GM18502 (cell line): ENCODE data around the gene LRMDA.

ENCODE experiments used
- ATAC-seq: cut with Tn5 transposase; IDR thresholded peaks from one replicate; pipeline ENCODE4 v1.9.1; 2021; ENCODE audit warnings: mild to moderate bottlenecking; ENCODE audit not compliant: unreplicated experiment, poor library complexity

The LRMDA gene

DNA sequence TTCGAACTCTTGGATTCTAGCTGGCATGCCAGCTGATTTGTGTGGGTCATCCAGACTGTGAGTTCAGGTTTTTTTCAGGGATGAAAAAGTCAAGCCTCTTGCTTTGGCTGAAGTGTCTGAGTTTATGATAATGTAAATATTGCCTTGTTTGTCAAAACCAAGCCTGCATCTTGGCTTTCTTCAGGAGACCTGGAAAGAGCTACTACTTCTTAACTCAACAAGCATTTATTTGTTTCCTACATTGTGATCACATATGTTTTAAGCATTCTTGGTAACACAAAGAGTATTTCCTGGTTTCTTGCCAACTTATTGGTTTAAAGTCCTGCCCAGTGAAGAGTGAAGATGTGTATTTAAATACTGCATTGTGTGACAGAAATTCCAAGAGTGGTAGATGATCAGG, 407.1 kb downstream of the LRMDA start:
- ATAC-seq = no peak

DNA sequence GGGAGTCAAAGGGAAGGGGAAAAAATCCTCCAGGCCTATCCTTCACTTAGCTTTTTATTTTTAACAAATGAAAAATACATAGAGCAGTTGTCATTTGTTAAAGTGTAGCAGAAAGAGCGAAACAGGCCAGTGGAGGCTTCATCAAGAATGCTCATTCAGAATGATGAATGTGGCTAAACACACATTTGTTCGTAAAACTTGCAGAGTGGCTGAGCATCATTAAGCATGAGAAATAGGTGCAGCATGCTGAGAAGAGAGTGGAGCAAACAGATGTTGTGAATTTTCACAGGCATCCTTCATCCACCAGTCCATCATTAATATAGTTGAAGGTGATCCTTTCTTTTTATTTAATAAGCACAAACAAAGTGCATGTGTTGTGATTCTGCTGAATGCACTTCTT, 407.6 kb downstream of the LRMDA start:
- ATAC-seq = no peak

DNA sequence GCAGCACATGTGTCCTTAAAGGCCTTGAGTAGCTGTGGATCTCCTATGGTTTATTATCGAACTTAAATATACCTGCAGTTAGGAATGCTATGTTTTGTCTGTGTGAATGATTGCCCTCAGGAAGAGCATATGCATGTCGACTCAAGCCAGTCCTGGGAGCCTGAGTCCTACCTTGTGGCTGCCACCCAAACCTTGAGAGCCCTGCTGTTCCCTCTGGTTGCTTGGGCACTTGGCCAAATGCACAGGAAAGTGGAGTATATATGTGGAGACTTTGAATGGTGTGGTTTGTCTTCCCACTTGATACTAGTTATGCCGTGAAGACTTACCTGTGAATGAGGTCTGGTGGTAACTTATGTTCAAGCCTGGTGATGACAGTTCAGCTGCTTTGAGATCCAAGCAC, 409.8 kb downstream of the LRMDA start:
- ATAC-seq = no peak

DNA sequence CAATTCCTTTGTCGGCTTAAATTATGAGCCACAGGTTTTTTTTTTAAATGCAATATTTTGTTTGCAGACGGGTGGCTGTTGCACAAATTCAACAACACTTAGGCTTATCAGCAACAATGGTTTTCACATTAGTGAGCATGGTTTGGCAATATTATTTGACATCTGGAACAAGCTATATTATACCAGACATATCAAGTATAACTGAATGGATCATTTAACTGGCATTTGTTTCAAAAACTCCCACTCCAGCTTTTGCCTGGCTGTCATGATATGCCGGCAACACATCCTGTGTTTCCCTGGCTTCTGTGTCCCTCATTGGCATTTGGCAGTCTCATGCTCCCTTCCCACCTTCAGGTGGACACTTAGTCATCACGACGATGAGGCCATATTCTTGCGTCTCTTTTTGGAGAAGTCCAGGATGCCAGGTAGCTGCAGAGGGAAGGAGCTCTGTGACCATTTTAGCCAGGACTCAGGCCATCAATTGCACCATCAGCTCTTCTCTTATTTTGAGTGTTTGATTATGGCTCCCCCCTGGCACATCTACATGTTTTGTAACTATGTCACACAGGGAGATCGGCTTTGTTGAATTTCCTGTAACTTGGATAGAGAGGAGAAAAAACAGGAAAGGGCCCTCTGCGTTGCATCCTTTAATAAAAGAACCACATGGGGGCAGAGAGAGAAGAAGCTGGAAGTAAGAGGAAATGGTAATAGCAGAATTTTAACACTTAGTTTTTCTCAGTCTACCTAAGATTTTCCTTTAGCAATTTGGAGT, 413.9 kb downstream of the LRMDA start:
- no peak for ATAC-seq

DNA sequence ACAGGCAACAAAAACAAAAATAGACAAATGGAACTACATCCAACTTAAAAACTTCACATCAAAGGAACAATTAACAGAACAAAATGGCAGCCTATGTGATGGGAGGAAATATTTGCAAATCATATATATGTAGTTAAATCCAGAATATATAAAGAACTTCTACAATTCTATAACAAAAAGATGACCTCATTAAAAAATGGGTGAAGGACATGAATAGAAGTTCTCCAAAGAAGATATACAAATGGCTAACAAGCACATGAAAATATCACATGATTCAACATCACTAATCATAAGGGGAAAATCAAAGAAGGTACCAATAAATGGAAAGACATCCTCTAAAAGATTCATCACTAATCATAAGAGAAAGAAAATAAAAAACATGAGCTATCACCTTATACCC, 416.1 kb downstream of the LRMDA start:
- no peak for ATAC-seq

DNA sequence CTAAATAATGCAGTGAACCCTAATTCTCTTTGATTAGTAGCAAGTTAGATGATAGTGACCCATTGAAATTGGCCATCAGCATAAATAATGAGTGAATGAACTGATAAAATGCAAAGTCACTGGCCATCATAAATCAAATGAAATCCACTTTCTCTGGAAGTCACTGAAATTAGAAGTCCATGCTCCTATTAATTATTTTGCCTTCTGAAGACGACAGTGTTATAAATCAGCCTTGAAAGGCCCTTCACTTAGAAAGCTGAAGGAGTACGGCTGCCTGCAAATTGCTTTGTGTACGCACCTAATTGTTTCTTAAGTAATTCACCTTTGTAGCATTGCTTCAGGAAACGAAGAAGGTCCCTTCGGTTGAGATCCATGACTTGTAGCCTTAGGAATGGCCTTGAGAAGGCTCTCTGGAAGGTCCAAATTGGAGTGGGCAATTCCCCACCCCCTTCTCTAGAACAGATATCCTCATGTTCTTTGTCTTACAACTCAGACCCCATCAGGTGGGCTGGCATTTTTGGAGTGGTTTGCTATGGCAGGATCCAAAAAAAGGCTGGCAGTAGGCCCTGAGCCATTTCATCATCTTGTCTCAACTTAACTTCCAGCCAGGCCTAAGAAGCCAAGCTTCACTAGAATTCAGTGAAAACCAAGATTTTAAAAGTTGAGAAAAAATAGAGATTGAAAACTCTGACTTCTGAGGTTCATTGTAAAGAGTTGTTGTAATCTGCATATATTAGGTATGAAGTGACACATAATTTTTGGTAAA, 420.3 kb downstream of the LRMDA start:
- no peak for ATAC-seq

DNA sequence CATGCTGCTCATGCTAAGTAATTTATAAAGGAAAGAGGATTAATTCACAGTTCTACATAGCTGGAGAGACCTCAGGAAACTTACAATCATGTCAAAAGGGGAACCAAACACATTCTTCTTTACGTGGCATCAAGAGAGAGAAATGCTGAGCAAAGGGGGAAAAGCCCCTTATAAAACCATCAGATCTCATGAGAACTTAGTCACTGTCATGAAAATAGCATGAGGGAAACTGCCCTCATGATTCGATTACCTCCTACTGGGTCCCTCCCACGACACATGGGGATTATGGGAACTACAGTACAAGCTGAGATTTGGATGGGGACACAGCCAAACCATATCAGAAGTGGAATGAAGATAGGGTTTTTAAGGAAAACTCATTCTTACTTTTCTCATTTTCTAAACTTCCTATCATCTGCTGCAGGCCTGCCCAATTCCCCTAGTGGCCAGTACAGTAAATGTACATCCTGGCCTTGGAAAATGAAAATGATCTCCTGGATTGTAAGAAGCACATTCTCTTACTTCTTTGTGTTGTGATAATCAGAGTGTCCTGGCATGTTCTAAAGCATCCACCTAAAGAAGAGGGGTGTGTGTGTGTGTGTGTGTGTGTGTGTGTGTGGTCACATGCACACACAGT, 421.5 kb downstream of the LRMDA start:
- no peak for ATAC-seq

DNA sequence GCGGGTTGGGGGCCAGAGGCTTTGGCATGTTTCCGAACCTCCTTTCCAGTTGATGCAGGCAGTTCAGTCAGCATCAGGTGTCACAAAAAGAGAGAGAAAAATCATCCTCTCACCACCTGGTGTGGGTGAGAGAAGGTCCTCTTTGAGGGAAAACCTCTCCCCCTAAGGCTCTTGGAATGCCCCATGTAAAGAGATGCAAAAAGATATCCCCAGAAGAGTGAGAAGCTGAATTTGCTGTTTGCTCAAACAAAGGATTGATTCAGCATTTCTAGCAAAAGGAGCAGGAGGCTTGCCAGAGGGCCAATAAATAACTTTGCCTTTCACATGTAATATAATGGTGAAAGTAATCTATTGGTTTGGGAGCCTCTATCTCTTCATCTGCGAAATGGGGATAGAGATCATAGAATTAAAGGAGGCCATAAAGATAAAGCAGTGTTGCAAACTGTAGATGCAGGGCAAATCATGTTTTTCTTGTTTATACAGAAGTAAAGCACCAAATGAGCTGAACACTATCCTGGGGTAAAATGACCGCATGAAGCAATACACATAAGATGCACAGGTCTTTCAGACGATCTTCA, 425.9 kb downstream of the LRMDA start:
- no peak for ATAC-seq

DNA sequence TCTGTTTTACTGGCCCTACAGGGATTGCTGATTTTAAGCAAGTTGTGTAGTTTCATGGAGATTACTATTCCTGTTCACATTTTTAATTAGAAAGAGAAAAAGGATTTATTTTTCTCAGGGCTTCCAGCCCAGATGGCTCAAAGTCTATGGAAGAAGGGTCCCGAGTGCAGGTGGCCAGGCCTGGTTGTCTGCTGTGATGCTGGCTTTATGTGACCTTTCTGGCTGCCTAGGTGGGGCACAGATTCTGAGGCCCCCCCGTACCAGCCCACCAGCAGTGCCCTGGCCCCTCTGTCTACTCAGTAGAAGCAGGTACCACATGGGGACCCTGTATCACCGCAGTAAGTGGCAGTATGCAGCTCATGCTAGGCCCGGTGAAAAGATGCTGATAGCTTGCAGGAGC, 426.5 kb downstream of the LRMDA start:
- no peak for ATAC-seq

DNA sequence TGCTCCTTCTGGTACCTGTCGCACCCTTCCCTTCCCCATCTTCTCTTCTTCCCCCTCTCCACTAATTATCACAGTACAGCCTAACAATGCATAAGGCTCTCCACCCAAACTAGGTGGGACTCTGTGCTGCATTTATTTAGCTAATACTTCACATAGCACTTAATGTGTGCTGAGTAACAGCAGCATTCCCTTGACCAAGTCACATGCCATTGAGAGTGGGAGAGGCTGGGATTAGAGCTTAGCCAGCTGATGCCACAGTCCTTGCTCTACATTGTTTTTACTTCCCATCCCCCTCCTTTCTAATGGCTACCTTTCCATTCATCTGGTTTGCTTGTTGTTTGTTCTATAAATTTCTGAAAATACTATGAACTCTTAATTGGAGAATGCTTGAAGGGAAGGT, 426.9 kb downstream of the LRMDA start:
- ATAC-seq = no peak

DNA sequence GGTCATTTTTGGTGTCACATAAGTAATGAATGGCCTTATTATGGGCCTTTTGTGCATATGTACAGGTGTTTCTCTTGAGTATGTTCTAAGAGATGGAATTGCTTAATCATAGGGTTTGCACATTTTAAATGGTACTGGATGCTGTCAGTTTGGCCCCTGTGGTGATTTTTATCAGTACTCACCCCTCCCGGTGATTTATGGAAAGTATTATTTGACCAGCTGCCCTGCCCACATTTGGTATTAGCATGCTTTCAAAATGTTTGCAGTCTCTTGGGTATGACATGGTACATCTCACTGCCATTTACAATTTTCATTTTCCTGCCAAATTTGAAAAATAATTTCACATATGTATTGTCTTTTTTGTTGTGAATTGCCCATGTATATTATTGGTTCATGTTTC, 427.7 kb downstream of the LRMDA start:
- ATAC-seq = no peak

DNA sequence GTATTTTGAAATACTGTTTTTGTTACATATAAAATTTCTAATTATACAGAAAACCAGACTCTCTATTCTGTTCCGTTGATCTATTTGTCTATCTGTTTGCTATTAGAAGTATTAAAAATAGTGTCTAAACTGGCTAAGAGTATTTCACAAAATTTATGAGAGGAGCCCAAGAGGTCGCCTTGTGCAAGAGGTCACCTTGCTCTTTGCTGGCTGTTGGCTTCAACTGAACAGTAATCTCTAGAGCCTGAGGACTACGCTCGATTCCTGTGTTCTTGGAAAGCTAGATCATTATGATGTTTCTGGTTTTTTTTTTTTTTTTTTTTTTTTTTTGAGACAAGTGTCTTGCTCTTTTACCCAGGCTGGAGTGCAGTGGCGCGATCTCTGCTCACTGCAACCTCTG, 428.6 kb downstream of the LRMDA start:
- ATAC-seq = no peak

DNA sequence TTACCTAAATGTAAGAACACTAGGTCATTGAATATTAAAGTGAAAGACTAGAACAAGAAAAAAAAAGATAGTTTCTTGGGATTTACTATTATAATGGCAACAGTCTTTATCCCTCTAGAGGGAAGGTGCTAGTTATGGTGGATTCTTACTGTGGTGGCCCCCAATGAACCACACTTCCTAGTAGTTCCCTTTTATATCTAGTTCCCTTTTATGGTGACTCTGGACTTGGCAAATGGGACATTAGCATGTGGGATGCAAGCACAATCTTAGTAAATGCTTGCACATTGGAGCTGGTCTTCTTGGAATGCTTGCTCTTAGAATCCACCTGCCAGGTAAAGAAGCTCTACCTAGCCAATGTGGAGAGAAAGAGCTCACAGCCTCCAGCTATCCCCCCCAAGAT, 430.2 kb downstream of the LRMDA start:
- no peak for ATAC-seq

DNA sequence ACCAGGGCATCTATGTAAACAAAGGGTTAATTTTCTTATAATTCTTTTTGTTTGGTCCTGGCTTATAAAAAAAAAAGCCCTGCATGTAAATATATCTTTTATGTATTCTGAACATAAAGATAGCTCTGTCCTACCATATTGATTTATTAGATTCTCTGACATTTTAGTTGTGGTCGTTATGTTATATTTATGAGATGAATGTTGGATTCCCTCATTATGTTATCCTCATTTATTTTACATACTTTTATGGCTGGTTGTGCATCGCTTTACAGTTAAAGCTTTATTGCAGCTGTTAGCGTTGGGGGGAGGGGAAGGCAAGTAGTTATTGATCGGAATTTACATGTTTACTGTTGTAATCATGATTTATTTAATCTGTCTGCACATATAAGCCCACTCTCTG, 431.5 kb downstream of the LRMDA start:
- ATAC-seq = no peak

DNA sequence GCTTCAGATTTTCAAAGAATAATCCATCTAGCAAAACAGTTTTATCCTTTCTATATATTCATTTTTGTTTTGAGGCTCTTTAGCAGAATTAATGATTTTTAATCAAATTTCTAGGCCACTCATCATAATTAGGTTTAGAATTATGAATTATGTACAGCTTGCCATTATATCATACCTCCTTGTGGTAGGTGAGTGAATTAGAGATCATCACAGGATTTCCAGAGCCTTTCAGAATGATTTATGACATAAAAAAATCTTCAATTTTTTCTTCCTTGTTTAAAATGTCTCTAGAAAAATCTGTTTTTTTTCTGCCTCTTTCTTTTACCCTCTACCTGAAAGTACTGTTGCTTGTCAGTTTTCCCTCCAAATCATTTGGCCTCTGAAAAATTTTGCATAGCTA, 433.3 kb downstream of the LRMDA start:
- no peak for ATAC-seq

DNA sequence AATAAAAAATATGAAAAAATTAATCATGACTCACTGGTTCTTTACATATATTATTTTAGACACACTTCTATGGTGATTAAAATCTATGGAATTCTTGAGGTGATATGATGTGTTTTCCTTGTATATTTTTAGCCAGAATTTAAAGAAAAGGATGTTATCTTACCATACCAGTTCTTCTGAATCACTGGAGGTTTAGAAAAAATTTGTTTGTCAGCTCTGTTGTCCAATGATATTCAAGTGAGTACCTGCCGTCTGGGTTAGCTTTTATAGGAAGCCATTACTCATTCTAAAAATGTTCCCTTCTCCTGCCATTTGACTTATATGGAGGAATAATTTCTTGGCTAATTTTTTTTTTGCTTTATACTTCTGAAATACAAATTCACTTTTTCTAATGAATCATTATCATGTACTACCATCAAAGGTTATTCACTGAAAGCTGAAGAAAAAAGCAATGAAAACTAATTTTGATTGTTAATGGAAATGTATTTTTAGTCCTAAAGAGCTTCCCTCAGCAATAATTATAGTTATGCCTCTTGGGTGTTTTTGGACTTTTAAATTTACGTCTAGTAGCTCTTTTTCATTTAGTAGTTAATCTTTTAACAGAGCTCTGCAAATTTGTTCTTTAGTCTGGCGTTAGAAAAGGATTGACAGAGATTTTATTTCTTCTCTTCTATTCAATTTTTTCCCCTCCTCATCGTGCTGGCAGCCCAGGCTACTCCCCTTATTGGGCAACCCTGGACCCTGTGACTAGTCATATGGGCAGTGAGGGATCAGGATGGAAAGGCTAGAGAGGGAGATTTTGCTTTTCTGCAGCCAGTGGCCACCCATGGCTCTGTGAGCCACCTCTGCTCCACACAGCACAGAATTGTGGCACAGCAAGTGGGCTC, 434.2 kb downstream of the LRMDA start:
- ATAC-seq = no peak

DNA sequence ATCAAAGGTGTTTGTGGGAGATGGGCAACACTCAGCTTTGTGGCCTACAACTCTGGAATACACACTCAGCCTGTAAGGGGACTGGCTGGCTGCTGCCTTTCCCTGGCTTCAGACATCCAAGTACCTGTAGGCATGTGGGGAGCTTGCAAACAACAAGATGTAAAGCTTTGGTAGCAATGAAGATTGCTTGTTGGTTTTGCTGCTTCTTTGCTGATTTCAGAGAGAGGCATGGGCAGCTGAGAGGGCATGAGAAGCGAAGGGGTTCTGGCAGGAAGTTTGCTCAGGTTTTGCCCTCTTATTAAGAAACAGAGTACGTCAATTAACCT, 434.8 kb downstream of the LRMDA start:
- ATAC-seq = no peak

DNA sequence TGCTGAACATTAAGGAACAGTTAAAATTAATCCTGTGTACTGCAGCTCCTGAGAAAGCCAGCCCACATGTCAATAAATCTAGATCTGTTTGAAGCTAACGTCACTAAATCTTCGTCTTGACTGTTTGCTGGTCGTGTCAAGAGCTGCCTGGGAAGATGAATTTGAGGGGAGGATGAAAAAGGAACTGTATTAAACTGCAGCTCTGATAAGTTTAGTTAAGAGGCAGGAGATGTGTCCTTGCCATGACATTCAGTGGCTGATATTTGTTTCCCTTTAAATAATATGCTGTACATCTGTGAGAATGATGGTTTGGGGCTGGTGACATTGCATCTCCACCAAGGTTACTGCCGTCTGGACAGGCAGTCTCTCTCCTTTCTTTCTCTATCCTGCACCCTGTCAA, 435.3 kb downstream of the LRMDA start:
- no peak for ATAC-seq

DNA sequence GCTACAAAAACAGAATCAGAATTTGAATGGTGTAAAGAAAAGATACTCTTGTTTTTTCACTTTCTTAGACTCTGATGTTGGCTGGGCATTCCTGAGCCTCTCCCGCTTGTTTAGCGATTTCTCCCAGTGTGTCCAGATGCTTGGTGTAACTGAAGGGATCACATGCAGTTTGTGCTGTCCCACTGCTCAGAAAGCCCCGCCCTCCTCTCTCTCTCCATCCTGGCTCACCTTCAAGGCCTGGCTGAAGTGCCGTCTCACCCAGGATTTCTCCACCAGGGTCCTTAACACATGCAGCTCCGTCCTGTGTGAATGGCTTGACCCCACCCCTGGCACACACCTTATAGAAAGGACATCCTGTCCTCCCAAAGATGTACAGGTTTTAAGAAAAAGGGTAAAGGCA, 437.1 kb downstream of the LRMDA start:
- ATAC-seq = no peak

DNA sequence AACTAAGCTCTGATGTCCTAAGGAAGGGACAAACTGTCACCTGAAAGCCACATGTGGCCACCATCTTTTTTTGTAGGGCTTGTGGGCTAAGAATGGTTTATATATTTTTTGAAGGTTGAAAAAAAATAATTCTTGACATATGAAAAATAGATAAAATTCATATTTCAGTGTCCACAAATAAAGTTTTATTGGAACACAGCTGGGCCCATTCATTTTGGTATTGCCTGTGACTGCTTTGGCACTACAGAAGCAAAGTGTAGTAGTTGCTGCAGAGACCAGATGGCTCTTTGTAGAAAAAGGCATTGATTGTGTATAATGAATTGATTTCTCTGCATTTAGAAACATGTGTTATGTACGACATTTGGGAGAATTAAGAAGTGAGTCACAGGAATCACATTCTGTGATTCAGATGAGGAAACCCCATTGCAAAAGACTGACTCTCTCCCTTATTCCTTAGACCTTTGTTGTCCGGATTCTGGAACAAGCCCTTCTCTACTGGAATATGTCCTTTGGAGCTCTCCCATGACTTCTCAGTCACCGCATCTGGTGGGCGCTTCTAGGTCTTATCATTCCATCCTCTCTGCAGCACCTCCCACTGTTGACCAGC, 438.7 kb downstream of the LRMDA start:
- no peak for ATAC-seq
